ENCODE results near the gene GRM6.

GRM6 gene

DNA sequence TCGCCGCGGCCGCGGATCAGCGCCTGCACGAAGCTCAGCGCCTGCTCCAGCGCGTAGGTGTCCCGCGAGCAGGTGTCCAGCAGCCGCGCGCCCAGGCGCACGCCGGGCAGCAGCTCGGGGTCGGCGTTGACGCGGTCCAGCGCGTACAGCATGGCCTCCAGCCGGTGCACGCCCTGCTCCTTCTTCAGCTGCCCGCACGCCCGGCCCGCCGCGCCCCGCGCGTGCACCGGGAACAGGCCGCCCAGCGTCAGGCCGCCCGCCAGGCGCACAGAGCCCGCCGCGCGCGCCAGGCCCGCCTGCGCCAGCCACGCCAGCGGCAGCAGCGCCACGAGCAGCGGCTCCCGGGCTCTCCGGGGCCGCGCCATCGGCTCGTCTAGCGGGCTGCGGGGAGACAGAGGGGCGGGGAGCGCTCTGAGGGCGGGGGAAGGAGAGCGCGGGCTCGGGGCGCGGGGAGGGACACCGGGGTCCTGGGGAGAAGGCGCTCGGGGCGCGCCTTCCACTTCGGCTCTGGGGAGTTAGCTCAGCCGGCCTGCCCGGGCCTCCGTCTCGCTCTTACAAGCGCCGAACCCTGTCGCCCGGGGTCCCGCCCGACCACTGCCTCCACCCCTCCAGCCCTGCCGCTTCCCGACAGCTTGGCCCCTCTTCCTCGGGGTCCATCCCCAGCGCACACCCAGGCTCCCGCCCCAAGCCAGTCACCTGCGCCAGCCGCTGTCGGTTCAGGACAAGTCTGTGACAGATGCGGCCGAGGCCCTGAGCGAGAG lies at the start of gene GRM6:
Gene GRM6, minus strand, starts transcription at position 741 of the 761 bp plus-strand sequence. Its CDS starts 376 bp downstream, at position 365.
- Histone ChIP-seq H3K9me3 (ENCODE audit: control insufficient read depth, low read length) (peaks cover 9% of the 10 kb centered on the region), H3K4me3 (ENCODE audit: low read length) (peak within 1 kb of the TSS; percentile 23), H3K27me3 (replicated peaks; ENCODE audit: control insufficient read depth, insufficient read depth, low read length) (peaks cover 20% of the 10 kb centered on the region), H3K4me1 (ENCODE audit: control insufficient read depth, insufficient read depth, low read length) (no peaks in the 10 kb centered on the region), H3K36me3 (ENCODE audit: control insufficient read depth, insufficient read depth, low read length, severe bottlenecking) (no peaks in the 10 kb centered on the region), H3K9ac (ENCODE audit: low read length) (no peak within 1 kb of the TSS)
- no peak for DNase-seq (ENCODE audit: low read depth)

DNA sequence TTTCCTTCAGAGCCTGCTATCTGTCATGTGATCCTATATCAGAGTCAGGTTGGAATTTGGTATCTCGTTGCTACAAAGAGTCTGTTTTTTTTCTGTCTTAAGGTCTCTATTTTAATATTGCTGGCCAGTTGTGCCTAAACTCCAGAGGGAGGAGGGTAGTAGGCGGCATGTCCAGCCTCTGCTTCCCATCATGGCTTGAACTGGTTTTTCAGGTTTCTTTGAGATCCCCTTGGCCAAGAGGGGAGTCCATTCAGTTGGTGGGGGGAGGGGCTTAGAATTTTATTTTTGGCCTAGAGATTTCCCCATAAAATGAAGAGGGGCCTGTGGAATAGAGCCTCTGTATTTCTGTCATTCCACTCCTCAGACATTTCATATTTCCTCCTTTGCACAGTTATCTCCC lies 49.6 kb upstream of the GRM6 start:
- H3K9ac ChIP-seq (ENCODE audit: low read length), result no peak overlapping the region
- H3K9me3 ChIP-seq (ENCODE audit: control insufficient read depth, low read length), result peaks cover 24% of the 10 kb centered on the region
- no peak overlapping the region for H3K4me3 ChIP-seq (ENCODE audit: low read length)
- H3K27me3 ChIP-seq (replicated peaks; ENCODE audit: control insufficient read depth, insufficient read depth, low read length), result no peaks in the 10 kb centered on the region
- DNase-seq (ENCODE audit: low read depth), result no peak
- no peaks in the 10 kb centered on the region for H3K36me3 ChIP-seq (ENCODE audit: control insufficient read depth, insufficient read depth, low read length, severe bottlenecking)
- no peaks in the 10 kb centered on the region for H3K4me1 ChIP-seq (ENCODE audit: control insufficient read depth, insufficient read depth, low read length)

DNA sequence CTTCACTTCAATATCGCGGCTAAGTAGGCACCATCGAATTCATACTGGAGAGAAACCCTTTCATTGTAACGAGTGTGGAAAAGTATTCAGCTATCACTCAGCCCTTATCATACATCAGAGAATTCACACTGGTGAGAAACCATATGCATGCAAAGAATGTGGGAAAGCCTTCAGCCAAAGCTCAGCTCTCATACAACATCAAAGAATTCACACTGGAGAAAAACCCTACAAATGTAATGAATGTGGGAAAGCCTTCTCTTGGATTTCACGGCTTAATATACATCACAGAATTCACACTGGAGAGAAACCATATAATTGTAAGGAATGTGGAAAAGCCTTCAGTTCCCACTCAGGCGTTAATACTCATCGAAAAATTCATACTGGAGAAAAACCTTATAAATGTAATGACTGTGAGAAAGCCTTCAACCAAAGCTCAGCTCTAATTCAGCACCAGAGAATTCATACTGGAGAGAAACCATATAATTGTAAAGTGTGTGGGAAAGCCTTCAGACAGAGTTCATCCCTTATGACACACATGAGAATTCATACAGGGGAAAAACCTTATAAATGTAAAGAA lies 38.0 kb upstream of the GRM6 start:
- H3K36me3 ChIP-seq (ENCODE audit: control insufficient read depth, insufficient read depth, low read length, severe bottlenecking), result peaks cover 64% of the 10 kb centered on the region
- no peak overlapping the region for H3K9ac ChIP-seq (ENCODE audit: low read length)
- no peaks in the 10 kb centered on the region for H3K4me1 ChIP-seq (ENCODE audit: control insufficient read depth, insufficient read depth, low read length)
- H3K27me3 ChIP-seq (replicated peaks; ENCODE audit: control insufficient read depth, insufficient read depth, low read length), result no peaks in the 10 kb centered on the region
- peaks cover 96% of the 10 kb centered on the region for H3K9me3 ChIP-seq (ENCODE audit: control insufficient read depth, low read length)
- no peak for DNase-seq (ENCODE audit: low read depth)
- peak overlapping the region; percentile 65 for H3K4me3 ChIP-seq (ENCODE audit: low read length)

DNA sequence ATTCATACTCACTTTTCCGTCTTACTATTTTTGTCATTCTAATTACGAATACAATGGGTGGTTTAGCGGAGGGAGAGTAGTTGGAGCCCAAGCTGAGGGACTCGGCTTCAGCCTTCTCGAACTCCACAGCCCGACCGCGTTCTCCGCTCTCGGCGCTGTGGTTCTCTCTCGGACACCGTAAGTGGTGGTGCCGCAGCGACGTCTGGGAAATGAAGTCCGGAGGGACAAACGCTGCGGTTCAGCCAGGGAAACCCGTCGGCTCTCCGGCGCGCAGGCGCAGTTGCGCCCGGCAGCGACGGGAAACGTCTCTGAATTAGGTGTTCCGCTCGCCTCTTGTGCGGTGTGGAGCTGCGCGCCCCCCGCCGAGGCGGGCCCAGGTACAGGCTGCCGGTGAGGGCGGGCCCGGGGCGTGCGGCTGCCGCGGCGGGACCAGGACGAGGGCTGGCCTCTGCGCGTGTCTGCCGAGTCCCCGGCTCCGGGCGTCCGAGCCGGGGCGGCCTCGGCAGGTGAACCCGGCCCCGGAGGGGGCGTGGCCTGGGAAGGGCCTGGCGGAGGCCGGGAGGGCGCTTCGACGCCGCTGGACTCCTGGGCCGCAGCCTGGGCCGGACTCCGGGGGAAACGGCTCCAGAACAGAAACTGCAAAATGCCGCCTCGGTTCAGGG lies 28.5 kb upstream of the GRM6 start, which contains the start of gene ZNF879:
Gene ZNF879, plus strand, starts transcription at position 277 of the 662 bp plus-strand sequence. CDS start 1,201 bp downstream, outside the sequence.
- Histone ChIP-seq H3K4me1 (ENCODE audit: control insufficient read depth, insufficient read depth, low read length) (peaks cover 7% of the 10 kb centered on the region), H3K4me3 (ENCODE audit: low read length) (peak within 1 kb of the TSS; percentile 94), H3K9ac (ENCODE audit: low read length) (peak within 1 kb of the TSS; percentile 90), H3K27me3 (replicated peaks; ENCODE audit: control insufficient read depth, insufficient read depth, low read length) (no peaks in the 10 kb centered on the region), H3K36me3 (ENCODE audit: control insufficient read depth, insufficient read depth, low read length, severe bottlenecking) (peaks cover 32% of the 10 kb centered on the region), H3K9me3 (ENCODE audit: control insufficient read depth, low read length) (peaks cover 20% of the 10 kb centered on the region)
- DNase-seq (ENCODE audit: low read depth), result peak; percentile 97

DNA sequence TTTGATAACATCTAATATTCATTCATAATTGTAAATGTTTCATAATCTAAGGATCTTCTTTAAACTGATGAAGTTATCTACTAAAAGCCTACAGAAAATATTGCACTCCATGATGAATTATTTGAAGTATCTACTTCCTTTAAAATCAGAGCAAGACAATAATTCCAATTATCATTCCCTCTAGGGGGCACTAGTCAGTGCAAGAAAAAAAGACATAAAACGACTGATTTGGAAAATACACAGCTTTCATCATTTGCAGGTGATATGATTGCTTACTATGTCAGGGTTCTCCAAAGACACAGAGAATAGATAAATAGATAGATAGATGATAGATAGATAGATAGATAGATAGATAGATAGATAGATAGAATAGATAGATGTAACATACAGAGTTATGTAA lies 13.5 kb upstream of the GRM6 start:
- Histone ChIP-seq H3K27me3 (replicated peaks; ENCODE audit: control insufficient read depth, insufficient read depth, low read length) (no peaks in the 10 kb centered on the region), H3K4me1 (ENCODE audit: control insufficient read depth, insufficient read depth, low read length) (no peaks in the 10 kb centered on the region), H3K9me3 (ENCODE audit: control insufficient read depth, low read length) (peaks cover 22% of the 10 kb centered on the region), H3K36me3 (ENCODE audit: control insufficient read depth, insufficient read depth, low read length, severe bottlenecking) (no peaks in the 10 kb centered on the region), H3K4me3 (ENCODE audit: low read length) (no peak overlapping the region), H3K9ac (ENCODE audit: low read length) (no peak overlapping the region)
- DNase-seq (ENCODE audit: low read depth), result no peak

DNA sequence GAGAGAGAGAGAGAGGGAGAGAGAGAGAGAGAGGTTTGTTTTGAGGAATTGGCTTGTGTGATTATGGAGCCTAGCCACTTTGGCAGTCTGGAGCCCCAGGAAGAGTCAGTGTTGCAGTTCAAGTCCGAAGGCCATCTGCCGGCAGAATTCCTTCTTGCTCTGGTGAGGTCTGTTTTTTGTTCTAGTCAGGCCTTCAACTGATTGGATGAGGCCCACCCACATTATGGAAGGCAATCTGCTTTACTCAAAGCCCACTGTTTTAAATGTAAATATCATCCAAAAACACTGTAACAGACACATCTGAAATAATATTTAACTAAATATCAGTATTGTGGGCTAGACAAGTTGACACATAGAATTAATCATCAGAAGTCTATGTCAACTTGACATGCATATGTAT lies 11.4 kb upstream of the GRM6 start:
- no peak for DNase-seq (ENCODE audit: low read depth)
- Histone ChIP-seq H3K9me3 (ENCODE audit: control insufficient read depth, low read length) (peaks cover 13% of the 10 kb centered on the region), H3K27me3 (replicated peaks; ENCODE audit: control insufficient read depth, insufficient read depth, low read length) (no peaks in the 10 kb centered on the region), H3K4me3 (ENCODE audit: low read length) (no peak overlapping the region), H3K36me3 (ENCODE audit: control insufficient read depth, insufficient read depth, low read length, severe bottlenecking) (no peaks in the 10 kb centered on the region), H3K9ac (ENCODE audit: low read length) (no peak overlapping the region), H3K4me1 (ENCODE audit: control insufficient read depth, insufficient read depth, low read length) (no peaks in the 10 kb centered on the region)

DNA sequence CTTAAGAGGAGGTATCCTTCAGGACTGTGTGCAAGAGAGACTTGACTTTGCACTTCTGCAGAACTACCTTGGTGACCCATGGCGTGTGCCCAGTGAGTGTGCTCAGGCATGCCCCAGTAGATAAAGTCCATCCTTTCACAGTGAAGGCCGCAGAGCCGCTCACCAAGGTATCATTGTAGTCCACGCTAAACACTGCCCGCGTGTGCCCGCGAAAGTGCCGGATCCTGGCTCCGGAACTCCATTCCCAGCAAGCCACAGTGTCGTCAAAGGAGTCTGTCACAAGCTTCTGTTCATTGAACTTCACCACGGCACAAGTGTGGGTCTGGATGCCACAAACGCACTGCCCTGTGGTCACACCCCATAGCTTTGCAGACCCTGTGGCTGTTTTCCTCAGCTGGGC lies 3.3 kb upstream of the GRM6 start:
- Histone ChIP-seq H3K4me3 (ENCODE audit: low read length) (no peak overlapping the region), H3K4me1 (ENCODE audit: control insufficient read depth, insufficient read depth, low read length) (no peaks in the 10 kb centered on the region), H3K9ac (ENCODE audit: low read length) (no peak overlapping the region), H3K36me3 (ENCODE audit: control insufficient read depth, insufficient read depth, low read length, severe bottlenecking) (no peaks in the 10 kb centered on the region), H3K9me3 (ENCODE audit: control insufficient read depth, low read length) (peaks cover 2% of the 10 kb centered on the region), H3K27me3 (replicated peaks; ENCODE audit: control insufficient read depth, insufficient read depth, low read length) (peaks cover 8% of the 10 kb centered on the region)
- DNase-seq (ENCODE audit: low read depth), result no peak

DNA sequence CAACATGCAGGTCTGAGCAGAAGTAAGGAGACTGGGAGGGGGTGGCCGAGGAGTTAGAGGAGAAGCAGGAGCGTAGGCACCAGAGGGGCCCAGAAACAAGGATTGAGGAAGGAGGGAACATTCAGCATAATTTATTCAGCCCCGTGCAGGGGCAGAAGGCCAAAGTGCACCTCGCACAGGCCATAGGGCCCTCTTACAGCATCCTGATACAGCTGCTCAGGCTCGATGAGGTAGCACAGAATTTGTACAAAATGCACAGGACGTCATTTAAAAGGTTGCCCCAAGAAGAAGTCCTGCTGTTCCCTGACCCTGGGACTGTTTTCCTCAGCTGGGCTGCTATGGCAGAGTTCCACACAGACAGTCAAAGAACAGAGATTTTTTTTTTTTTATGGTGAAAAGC lies 2.1 kb upstream of the GRM6 start:
- Histone ChIP-seq H3K4me1 (ENCODE audit: control insufficient read depth, insufficient read depth, low read length) (no peaks in the 10 kb centered on the region), H3K9ac (ENCODE audit: low read length) (no peak overlapping the region), H3K36me3 (ENCODE audit: control insufficient read depth, insufficient read depth, low read length, severe bottlenecking) (no peaks in the 10 kb centered on the region), H3K4me3 (ENCODE audit: low read length) (no peak overlapping the region), H3K9me3 (ENCODE audit: control insufficient read depth, low read length) (peaks cover 5% of the 10 kb centered on the region), H3K27me3 (replicated peaks; ENCODE audit: control insufficient read depth, insufficient read depth, low read length) (peaks cover 17% of the 10 kb centered on the region)
- DNase-seq (ENCODE audit: low read depth), result no peak

DNA sequence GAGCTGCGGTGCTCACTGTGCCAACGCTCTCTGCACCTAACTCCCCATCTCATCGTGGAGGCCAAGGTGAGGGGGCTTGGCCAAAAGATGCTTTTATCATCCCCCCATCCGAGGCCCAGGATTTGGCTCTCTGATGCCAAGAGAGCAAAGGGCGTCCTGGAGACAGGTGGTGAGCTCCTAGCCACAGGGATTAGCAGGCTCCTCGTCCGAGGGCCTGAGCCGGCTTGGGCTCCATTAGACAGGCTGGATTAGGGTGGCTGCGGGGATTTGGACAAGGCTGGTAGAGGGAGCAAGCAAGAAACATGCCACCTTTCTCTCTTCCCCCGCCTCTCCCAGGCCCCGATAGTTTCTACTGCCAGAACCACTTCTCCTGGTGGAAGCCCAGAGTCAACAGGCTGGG lies 1.0 kb upstream of the GRM6 start:
- H3K36me3 ChIP-seq (ENCODE audit: control insufficient read depth, insufficient read depth, low read length, severe bottlenecking), result no peaks in the 10 kb centered on the region
- no peak overlapping the region for H3K9ac ChIP-seq (ENCODE audit: low read length)
- H3K4me3 ChIP-seq (ENCODE audit: low read length), result no peak overlapping the region
- no peak for DNase-seq (ENCODE audit: low read depth)
- H3K4me1 ChIP-seq (ENCODE audit: control insufficient read depth, insufficient read depth, low read length), result no peaks in the 10 kb centered on the region
- H3K27me3 ChIP-seq (replicated peaks; ENCODE audit: control insufficient read depth, insufficient read depth, low read length), result peaks cover 20% of the 10 kb centered on the region
- peaks cover 5% of the 10 kb centered on the region for H3K9me3 ChIP-seq (ENCODE audit: control insufficient read depth, low read length)

DNA sequence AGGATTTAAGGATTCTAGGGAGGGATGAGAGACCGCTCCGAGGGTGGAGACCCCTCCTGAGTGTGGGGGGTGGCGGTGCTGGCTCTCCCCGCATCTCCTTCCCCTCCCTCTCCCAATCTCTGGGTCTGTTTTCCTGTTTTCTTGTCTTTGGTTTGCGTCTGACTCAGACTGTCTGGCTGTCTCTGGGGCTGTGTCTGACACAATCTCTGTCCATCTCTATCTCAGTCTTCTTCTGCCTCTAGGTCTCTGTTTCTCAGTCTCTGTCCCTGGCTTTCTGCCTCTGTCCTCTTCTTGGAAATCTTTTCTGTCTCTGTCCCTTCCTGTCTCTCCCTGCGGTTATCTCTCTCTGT lies 196 bp upstream of the GRM6 start:
- peak overlapping the region; percentile 23 for H3K4me3 ChIP-seq (ENCODE audit: low read length)

DNA sequence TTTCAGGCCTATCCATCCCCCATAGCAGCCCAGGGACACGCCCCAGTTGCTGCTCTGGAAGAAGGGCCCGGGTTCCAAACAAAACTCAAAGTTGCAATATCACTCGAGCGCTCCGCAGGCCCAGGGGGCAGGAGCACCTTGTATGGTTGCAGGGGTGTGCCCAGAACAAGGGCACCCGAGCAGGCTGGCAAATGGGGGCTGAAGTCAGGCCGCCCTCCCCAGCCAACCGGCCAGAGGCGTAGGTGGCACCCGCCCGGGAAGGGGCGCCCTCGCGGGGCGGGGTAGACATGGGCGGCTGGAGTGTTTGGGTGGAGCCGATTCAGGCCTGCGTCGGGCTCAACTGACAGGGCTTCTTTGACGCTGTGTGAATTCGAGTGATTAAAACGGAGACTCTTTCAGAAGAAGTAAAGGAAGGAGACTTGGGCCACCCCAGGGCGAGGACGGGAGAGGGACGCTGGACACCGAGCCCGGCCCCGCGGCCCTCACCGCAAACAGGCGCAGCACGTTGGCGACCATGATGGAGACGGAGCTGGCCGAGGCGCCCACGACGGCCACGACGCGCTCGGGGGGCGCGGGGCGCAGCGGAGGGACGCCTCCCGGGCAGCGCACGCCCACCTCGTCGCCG lies 1.1 kb downstream of the GRM6 start:
- Histone ChIP-seq H3K4me1 (ENCODE audit: control insufficient read depth, insufficient read depth, low read length) (no peaks in the 10 kb centered on the region), H3K36me3 (ENCODE audit: control insufficient read depth, insufficient read depth, low read length, severe bottlenecking) (no peaks in the 10 kb centered on the region), H3K4me3 (ENCODE audit: low read length) (no peak overlapping the region), H3K27me3 (replicated peaks; ENCODE audit: control insufficient read depth, insufficient read depth, low read length) (peaks cover 20% of the 10 kb centered on the region), H3K9me3 (ENCODE audit: control insufficient read depth, low read length) (peaks cover 9% of the 10 kb centered on the region), H3K9ac (ENCODE audit: low read length) (no peak overlapping the region)
- no peak for DNase-seq (ENCODE audit: low read depth)

More for the DNA sequence above, 196 bp upstream of the GRM6 start:
- H3K4me1 ChIP-seq (ENCODE audit: control insufficient read depth, insufficient read depth, low read length), result no peaks in the 10 kb centered on the region
- no peaks in the 10 kb centered on the region for H3K36me3 ChIP-seq (ENCODE audit: control insufficient read depth, insufficient read depth, low read length, severe bottlenecking)
- DNase-seq (ENCODE audit: low read depth), result no peak
- no peak overlapping the region for H3K9ac ChIP-seq (ENCODE audit: low read length)
- peaks cover 5% of the 10 kb centered on the region for H3K9me3 ChIP-seq (ENCODE audit: control insufficient read depth, low read length)
- H3K27me3 ChIP-seq (replicated peaks; ENCODE audit: control insufficient read depth, insufficient read depth, low read length), result peaks cover 20% of the 10 kb centered on the region

All from adipocyte (in vitro differentiated cells).